ENCODE data around the gene GPR141. TPM values are rescaled to one million over a fixed set of nuclear protein-coding genes. Genes with fewer than 3 reads are reported as not detected.

The GPR141 gene
- total and polyA plus RNA-seq, 7 donors, result not detected

- Histone ChIP-seq H3K27me3 (ENCODE audit: insufficient read depth in 3 of 3, low read length in 2 of 3) (no peaks in the 10 kb centered on the region), H3K4me1 (no peaks in the 10 kb centered on the region), H3K36me3 (ENCODE audit: insufficient read depth in 1 of 2, low read depth in 1 of 2) (no peaks in the 10 kb centered on the region), H3K27ac (no peak overlapping the region), H3K9me3 (no peaks in the 10 kb centered on the region), H3K4me3 (no peak overlapping the region)
- WGBS, 3 donors, result 66 to 88% (median 75%) methylated on average over 7 of the region's 7 CpGs
- no peak for TF ChIP-seq CTCF (IDR thresholded peaks at IDR 0.05)
- DNase-seq (no peak), ATAC-seq (no peak)
- intact Hi-C loops (cut with DNase I), result no loop called here
These were observed 38.1 kb upstream of the GPR141 start for GRCh38 chr7:37645282-37646050.

- DNase-seq, result no peak
- H3K9me3 ChIP-seq, result no peaks in the 10 kb centered on the region
- ATAC-seq, result no peak
- 57 to 70% (median 70%) methylated on average over 1 of the region's 1 CpG for WGBS, 3 donors
- no peaks in the 10 kb centered on the region for H3K36me3 ChIP-seq (ENCODE audit: insufficient read depth in 1 of 2, low read depth in 1 of 2)
- no peak overlapping the region for H3K4me3 ChIP-seq
- no peak for TF ChIP-seq CTCF (IDR thresholded peaks at IDR 0.05)
- no peak overlapping the region for H3K27ac ChIP-seq
- no peaks in the 10 kb centered on the region for H3K27me3 ChIP-seq (ENCODE audit: insufficient read depth in 3 of 3, low read length in 2 of 3)
- intact Hi-C loops (cut with DNase I), result no loop called here
- H3K4me1 ChIP-seq, result no peaks in the 10 kb centered on the region
These were observed 26.5 kb upstream of the GPR141 start for GRCh38 chr7:37656913-37657530.

GRCh38 chr7:37657816-37658215 lies 25.8 kb upstream of the GPR141 start:
- no peaks in the 10 kb centered on the region for H3K27me3 ChIP-seq (ENCODE audit: insufficient read depth in 3 of 3, low read length in 2 of 3)
- H3K4me3 ChIP-seq, result no peak overlapping the region
- no peak overlapping the region for H3K27ac ChIP-seq
- H3K36me3 ChIP-seq (ENCODE audit: insufficient read depth in 1 of 2, low read depth in 1 of 2), result no peaks in the 10 kb centered on the region
- DNase-seq, result no peak
- WGBS, 3 donors, result 68 to 87% (median 76%) methylated on average over 1 of the region's 1 CpG
- intact Hi-C loops (cut with DNase I), result no loop called here
- no peak for TF ChIP-seq CTCF (IDR thresholded peaks at IDR 0.05)
- H3K9me3 ChIP-seq, result no peaks in the 10 kb centered on the region
- H3K4me1 ChIP-seq, result no peaks in the 10 kb centered on the region
- ATAC-seq, result no peak

GRCh38 chr7:37659971-37660565 lies 23.5 kb upstream of the GPR141 start:
- Histone ChIP-seq H3K36me3 (ENCODE audit: insufficient read depth in 1 of 2, low read depth in 1 of 2) (no peaks in the 10 kb centered on the region), H3K9me3 (no peaks in the 10 kb centered on the region), H3K4me3 (no peak overlapping the region), H3K27me3 (ENCODE audit: insufficient read depth in 3 of 3, low read length in 2 of 3) (no peaks in the 10 kb centered on the region), H3K27ac (no peak overlapping the region), H3K4me1 (no peaks in the 10 kb centered on the region)
- 42 to 52% (median 47%) methylated on average over 2 of the region's 2 CpGs for WGBS, 3 donors
- DNase-seq (no peak), ATAC-seq (no peak)
- intact Hi-C loops (cut with DNase I), result no loop called here
- no peak for TF ChIP-seq CTCF (IDR thresholded peaks at IDR 0.05)

Data from psoas muscle (tissue), 8 donors.